ENCODE data around the gene KCNN2.
A peak's percentile ranks its signal among the peaks of the same experiment; 100 is the strongest.

Gene KCNN2

GRCh38 chr5:114361724-114362196 lies at the start of gene KCNN2:
Gene KCNN2, plus strand, starts transcription at chr5:114362070. Its CDS starts 70 bp downstream, at chr5:114362140.
- DNase-seq, result peak; percentile 33

- no peak for DNase-seq
Observed at GRCh38 chr5:114312658-114313057, 49.2 kb upstream of the KCNN2 start.

GRCh38 chr5:114314061-114314460 lies 47.8 kb upstream of the KCNN2 start:
- DNase-seq, result no peak

- DNase-seq, result no peak
Observed at GRCh38 chr5:114316167-114316566, 45.7 kb upstream of the KCNN2 start.

- DNase-seq, result no peak
Observed at GRCh38 chr5:114317751-114318150, 44.1 kb upstream of the KCNN2 start.

- DNase-seq, result no peak
Observed at GRCh38 chr5:114319236-114319635, 42.6 kb upstream of the KCNN2 start.

GRCh38 chr5:114319821-114320220 lies 42.0 kb upstream of the KCNN2 start:
- no peak for DNase-seq

GRCh38 chr5:114324282-114324681 lies 37.6 kb upstream of the KCNN2 start:
- DNase-seq, result no peak

- peak; percentile 67 for DNase-seq
Observed at GRCh38 chr5:114325541-114325940, 36.3 kb upstream of the KCNN2 start.

- no peak for DNase-seq
Observed at GRCh38 chr5:114327474-114327873, 34.4 kb upstream of the KCNN2 start.

- no peak for DNase-seq
Observed at GRCh38 chr5:114327987-114328386, 33.9 kb upstream of the KCNN2 start.

- DNase-seq, result no peak
Observed at GRCh38 chr5:114330916-114331531, 30.8 kb upstream of the KCNN2 start.

GRCh38 chr5:114332493-114332892 lies 29.4 kb upstream of the KCNN2 start:
- DNase-seq, result no peak

- no peak for DNase-seq
Observed at GRCh38 chr5:114332925-114333324, 28.9 kb upstream of the KCNN2 start.

- no peak for DNase-seq
Observed at GRCh38 chr5:114335391-114335790, 26.5 kb upstream of the KCNN2 start.

GRCh38 chr5:114339108-114339507 lies 22.8 kb upstream of the KCNN2 start:
- no peak for DNase-seq

GRCh38 chr5:114346181-114346580 lies 15.7 kb upstream of the KCNN2 start:
- DNase-seq, result no peak

GRCh38 chr5:114355086-114355830 lies 6.6 kb upstream of the KCNN2 start:
- DNase-seq, result no peak

GRCh38 chr5:114358329-114358728 lies 3.5 kb upstream of the KCNN2 start:
- no peak for DNase-seq

GRCh38 chr5:114360357-114360756 lies 1.5 kb upstream of the KCNN2 start:
- DNase-seq, result no peak

GRCh38 chr5:114360816-114361723 lies 800 bp upstream of the KCNN2 start:
- DNase-seq, result no peak

- DNase-seq, result no peak
Observed at GRCh38 chr5:114362197-114362976, 517 bp downstream of the KCNN2 start.
